Karpas-422 (cell line): Measurements from ENCODE around the gene ZBTB32. TPM values are rescaled to one million over a fixed set of nuclear protein-coding genes. Genes with fewer than 3 reads are reported as not detected.

Experiments used
- DNase-seq: peaks from one replicate; pipeline ENCODE4 v3.0.0-alpha.2; 2015
- H2AFZ ChIP-seq: fragments of 200-600 bp; sonication (generic); 2 replicates; pipeline ENCODE4 v1.6.1; 2014; ENCODE audit warnings: antibody characterized with exemption, low read length, mixed read lengths
- H3K27ac ChIP-seq: fragments of 200-600 bp; sonication (generic); 2 replicates; pipeline ENCODE4 v1.5.1; 2014; ENCODE audit warnings: mild to moderate bottlenecking, low read length, moderate library complexity
- H3K27me3 ChIP-seq: fragments of 200-600 bp; sonication (generic); 2 replicates; pipeline ENCODE4 v1.6.1; 2014; ENCODE audit warnings: low read length, mixed read lengths
- H3K36me3 ChIP-seq: fragments of 200-600 bp; sonication (generic); 2 replicates; pipeline ENCODE4 v1.6.1; 2014; ENCODE audit warnings: low read length, mixed read lengths; ENCODE audit not compliant: insufficient read depth
- H3K4me1 ChIP-seq: fragments of 200-600 bp; sonication (generic); 2 replicates; pipeline ENCODE4 v1.6.1; 2014; ENCODE audit warnings: mild to moderate bottlenecking, low read length, mixed read lengths
- H3K4me2 ChIP-seq: fragments of 200-600 bp; sonication (generic); 2 replicates; pipeline ENCODE4 v1.6.1; 2014; ENCODE audit warnings: low read length, low read depth, mild to moderate bottlenecking; ENCODE audit not compliant: poor library complexity, severe bottlenecking
- H3K4me3 ChIP-seq: fragments of 200-600 bp; sonication (generic); 2 replicates; pipeline ENCODE4 v1.5.1; 2014; ENCODE audit warnings: mild to moderate bottlenecking, antibody characterized with exemption, low read length, mixed read lengths
- H3K79me2 ChIP-seq: fragments of 200-600 bp; sonication (generic); 2 replicates; pipeline ENCODE4 v1.6.1; 2014; ENCODE audit warnings: mild to moderate bottlenecking, low read length, mixed read lengths
- H3K9ac ChIP-seq: fragments of 200-600 bp; sonication (generic); 2 replicates; pipeline ENCODE4 v1.6.0; 2014; ENCODE audit warnings: low read length
- H3K9me2 ChIP-seq: fragments of 200-600 bp; sonication (generic), shearing (Covaris generic); replicated peaks from 2 replicates; pipeline ENCODE4 v1.6.0; 2014; ENCODE audit warnings: mild to moderate bottlenecking, low read length, moderate library complexity; ENCODE audit not compliant: insufficient read depth
- H3K9me3 ChIP-seq: fragments of 300-700, 200-600 bp; sonication (generic); 2 replicates; pipeline ENCODE4 v1.6.1; 2014; ENCODE audit warnings: low read length, mixed read lengths
- H4K20me1 ChIP-seq: fragments of 200-600 bp; sonication (generic); 2 replicates; pipeline ENCODE4 v1.6.1; 2014; ENCODE audit warnings: mild to moderate bottlenecking, antibody characterized with exemption, low read length, low read depth; ENCODE audit not compliant: insufficient read depth
- total RNA-seq: library from RNA; depleted of rRNA; stranded (reverse); fragments of >200 nt; shearing (Covaris generic); gene quantifications from 2 replicates; pipeline ENCODE4 v1.2.3, GENCODE V29; 2014; ENCODE audit warnings: low replicate concordance

ZBTB32 gene
- total RNA-seq, 1 experiment from 2014 or later, result not detected

GRCh38 chr19:35665604-35666003 lies 38.8 kb upstream of the ZBTB32 start:
- H3K4me1 ChIP-seq, result no peaks in the 10 kb centered on the region
- H3K27me3 ChIP-seq, result no peaks in the 10 kb centered on the region
- DNase-seq, result peak; percentile 12
- no peaks in the 10 kb centered on the region for H3K79me2 ChIP-seq
- H4K20me1 ChIP-seq, result no peaks in the 10 kb centered on the region
- H3K36me3 ChIP-seq, result no peaks in the 10 kb centered on the region
- no peak overlapping the region for H2AFZ ChIP-seq
- no peaks in the 10 kb centered on the region for H3K9me3 ChIP-seq
- H3K27ac ChIP-seq, result no peak overlapping the region
- H3K9ac ChIP-seq, result no peak overlapping the region
- no peak overlapping the region for H3K4me2 ChIP-seq
- H3K9me2 ChIP-seq, result no peaks in the 10 kb centered on the region
- H3K4me3 ChIP-seq, result no peak overlapping the region

GRCh38 chr19:35666251-35666913 lies 38.0 kb upstream of the ZBTB32 start, which contains the start of gene UPK1A:
UPK1A (plus strand) TSS chr19:35666517; CDS start chr19:35666813, 296 bp downstream.
- H3K27ac ChIP-seq, result no peak within 1 kb of the TSS
- H2AFZ ChIP-seq, result no peak within 1 kb of the TSS
- DNase-seq, result peak; percentile 16
- no peaks in the 10 kb centered on the region for H3K79me2 ChIP-seq
- no peak within 1 kb of the TSS for H3K9ac ChIP-seq
- H3K4me1 ChIP-seq, result no peaks in the 10 kb centered on the region
- no peak within 1 kb of the TSS for H3K4me2 ChIP-seq
- H3K4me3 ChIP-seq, result no peak within 1 kb of the TSS
- H3K9me3 ChIP-seq, result no peaks in the 10 kb centered on the region
- no peaks in the 10 kb centered on the region for H3K27me3 ChIP-seq
- H3K9me2 ChIP-seq, result no peaks in the 10 kb centered on the region
- no peaks in the 10 kb centered on the region for H3K36me3 ChIP-seq
- H4K20me1 ChIP-seq, result no peaks in the 10 kb centered on the region

GRCh38 chr19:35669566-35669965 lies 34.8 kb upstream of the ZBTB32 start:
- Histone ChIP-seq H2AFZ (no peak overlapping the region), H4K20me1 (no peaks in the 10 kb centered on the region), H3K4me2 (no peak overlapping the region), H3K4me1 (no peaks in the 10 kb centered on the region; the same call in 1 of the 2 replicates), H3K9me3 (no peaks in the 10 kb centered on the region), H3K9ac (no peak overlapping the region), H3K36me3 (no peaks in the 10 kb centered on the region), H3K27me3 (no peaks in the 10 kb centered on the region), H3K4me3 (no peak overlapping the region), H3K27ac (no peak overlapping the region), H3K9me2 (no peaks in the 10 kb centered on the region), H3K79me2 (no peaks in the 10 kb centered on the region)
- peak; percentile 39 for DNase-seq

- Histone ChIP-seq H3K9ac (no peak overlapping the region), H2AFZ (no peak overlapping the region), H3K79me2 (no peaks in the 10 kb centered on the region), H3K9me2 (no peaks in the 10 kb centered on the region), H4K20me1 (no peaks in the 10 kb centered on the region), H3K4me2 (no peak overlapping the region), H3K4me1 (no peaks in the 10 kb centered on the region; the same call in 1 of the 2 replicates), H3K4me3 (no peak overlapping the region), H3K27ac (no peak overlapping the region), H3K9me3 (no peaks in the 10 kb centered on the region), H3K27me3 (no peaks in the 10 kb centered on the region), H3K36me3 (no peaks in the 10 kb centered on the region)
- DNase-seq, result peak; percentile 28
Measured at GRCh38 chr19:35669974-35670373, 34.4 kb upstream of the ZBTB32 start.

GRCh38 chr19:35670686-35671085 lies 33.7 kb upstream of the ZBTB32 start:
- H3K79me2 ChIP-seq, result no peaks in the 10 kb centered on the region
- H2AFZ ChIP-seq, result no peak overlapping the region
- peak; percentile 29 for DNase-seq
- H3K4me1 ChIP-seq, result no peaks in the 10 kb centered on the region; the same call in 1 of the 2 replicates
- H4K20me1 ChIP-seq, result no peaks in the 10 kb centered on the region
- H3K9me3 ChIP-seq, result no peaks in the 10 kb centered on the region
- no peak overlapping the region for H3K27ac ChIP-seq
- H3K4me2 ChIP-seq, result no peak overlapping the region
- H3K9ac ChIP-seq, result no peak overlapping the region
- H3K36me3 ChIP-seq, result no peaks in the 10 kb centered on the region
- H3K27me3 ChIP-seq, result no peaks in the 10 kb centered on the region
- H3K4me3 ChIP-seq, result no peak overlapping the region
- no peaks in the 10 kb centered on the region for H3K9me2 ChIP-seq

GRCh38 chr19:35671818-35672217 lies 32.5 kb upstream of the ZBTB32 start:
- no peaks in the 10 kb centered on the region for H3K27me3 ChIP-seq
- H3K4me1 ChIP-seq, result no peaks in the 10 kb centered on the region; the same call in 1 of the 2 replicates
- peak; percentile 36 for DNase-seq
- H2AFZ ChIP-seq, result no peak overlapping the region
- H3K9ac ChIP-seq, result no peak overlapping the region
- H4K20me1 ChIP-seq, result no peaks in the 10 kb centered on the region
- H3K27ac ChIP-seq, result no peak overlapping the region
- no peaks in the 10 kb centered on the region for H3K36me3 ChIP-seq
- no peak overlapping the region for H3K4me3 ChIP-seq
- H3K9me2 ChIP-seq, result no peaks in the 10 kb centered on the region
- no peaks in the 10 kb centered on the region for H3K9me3 ChIP-seq
- no peak overlapping the region for H3K4me2 ChIP-seq
- H3K79me2 ChIP-seq, result no peaks in the 10 kb centered on the region

- H2AFZ ChIP-seq, result peak overlapping the region; percentile 67; the same call in 1 of the 2 replicates
- no peaks in the 10 kb centered on the region; the same call in 1 of the 2 replicates for H3K4me1 ChIP-seq
- no peaks in the 10 kb centered on the region for H3K79me2 ChIP-seq
- peak overlapping the region; percentile 50 for H3K4me2 ChIP-seq
- H3K9ac ChIP-seq, result peak overlapping the region; percentile 29
- no peak for DNase-seq
- H3K9me2 ChIP-seq, result no peaks in the 10 kb centered on the region
- H3K27ac ChIP-seq, result no peak overlapping the region
- peak overlapping the region; percentile 49; the same call in 1 of the 2 replicates for H3K4me3 ChIP-seq
- no peaks in the 10 kb centered on the region for H3K36me3 ChIP-seq
- no peaks in the 10 kb centered on the region for H4K20me1 ChIP-seq
- no peaks in the 10 kb centered on the region for H3K27me3 ChIP-seq
- no peaks in the 10 kb centered on the region for H3K9me3 ChIP-seq
Measured at GRCh38 chr19:35673121-35673804, 31.1 kb upstream of the ZBTB32 start.

DNA sequence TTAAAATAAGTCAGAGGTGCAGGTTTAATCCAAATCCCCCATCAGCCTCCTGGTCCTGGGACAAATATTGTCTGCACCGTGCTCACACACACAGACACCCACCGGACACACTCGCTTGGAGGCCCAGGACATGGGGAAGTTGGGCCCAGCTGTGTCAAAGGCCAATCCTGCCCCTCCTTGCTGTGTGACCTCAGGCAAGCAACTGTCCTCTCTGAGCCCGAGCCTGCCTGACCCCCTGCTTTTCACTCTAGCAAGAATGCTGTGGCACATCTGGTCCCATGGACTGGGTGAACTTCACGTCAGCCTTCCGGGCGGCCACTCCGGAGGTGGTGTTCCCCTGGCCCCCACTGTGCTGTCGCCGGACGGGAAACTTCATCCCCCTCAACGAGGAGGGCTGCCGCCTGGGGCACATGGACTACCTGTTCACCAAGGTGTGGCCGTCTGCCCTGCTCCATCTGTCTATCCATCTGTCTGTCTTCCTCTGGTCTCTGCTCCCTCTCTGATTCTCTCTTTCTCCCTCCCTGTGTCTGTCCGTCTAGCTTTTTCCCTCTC lies 28.7 kb upstream of the ZBTB32 start:
- peak; percentile 5 for DNase-seq
- Histone ChIP-seq H3K9me2 (no peaks in the 10 kb centered on the region), H3K4me1 (no peaks in the 10 kb centered on the region; the same call in 1 of the 2 replicates), H4K20me1 (no peaks in the 10 kb centered on the region), H3K27ac (no peak overlapping the region), H3K4me3 (no peak overlapping the region), H3K9ac (no peak overlapping the region), H3K9me3 (no peaks in the 10 kb centered on the region), H3K4me2 (no peak overlapping the region), H2AFZ (no peak overlapping the region), H3K79me2 (no peaks in the 10 kb centered on the region), H3K27me3 (no peaks in the 10 kb centered on the region), H3K36me3 (no peaks in the 10 kb centered on the region)
